Measurements from ENCODE around the gene MAP3K6.

- no peak for TF ChIP-seq CTCF (IDR thresholded peaks at IDR 0.05)
- peak; percentile 31; the same call in 1 of the 2 replicates for TF ChIP-seq USF2 (IDR thresholded peaks at IDR 0.05)
- peak; percentile 58 for TF ChIP-seq POLR2A (IDR thresholded peaks at IDR 0.05; ENCODE audit: low read length)
- TF ChIP-seq SMC3 (IDR thresholded peaks at IDR 0.05): 0 out of 3 replicates have a peak, but pooled peaks have one; percentile 14
- TF ChIP-seq RCOR1 (IDR thresholded peaks at IDR 0.05; ENCODE audit: low read depth, low read length): no peak
- TF ChIP-seq E2F6 (IDR thresholded peaks at IDR 0.05; ENCODE audit: borderline replicate concordance, low read depth): no peak; the same call in 1 of the 2 replicates
- peak; percentile 68; the same call in 1 of the 2 replicates for TF ChIP-seq RFX5 (IDR thresholded peaks at IDR 0.05)
- no peak for TF ChIP-seq CHD2 (IDR thresholded peaks at IDR 0.05; ENCODE audit: low read length, partially characterized antibody)
- TF ChIP-seq ZC3H11A (IDR thresholded peaks at IDR 0.05): no peak; the same call in 1 of the 2 replicates
- TF ChIP-seq RAD21 (conservative IDR thresholded peaks at IDR 0.05 in 1 of 2, IDR thresholded peaks at IDR 0.05 in 1 of 2): no peak; a peak in 1 of 5 replicates
- no peak for TF ChIP-seq POLR2AphosphoS2 (conservative IDR thresholded peaks at IDR 0.05; ENCODE audit: low read length)
- peak; percentile 65 to 91; a peak in 4 of 5 replicates for TF ChIP-seq JUN (IDR thresholded peaks at IDR 0.05)
- no peak for TF ChIP-seq ZSCAN20 (CRISPR knock-in tag; IDR thresholded peaks at IDR 0.05)
- TF ChIP-seq REST (IDR thresholded peaks at IDR 0.05): no peak
Observed at GRCh38 chr1:27321813-27322568, 44.8 kb downstream of the MAP3K6 start, which contains the start of gene TMEM222.
